Activated CD4-positive, alpha-beta T cell treated with anti-CD3 and anti-CD28 coated beads for 4 hours (primary cell): ENCODE data around the gene RESP18.

Experiments used
- DNase-seq, 2 donors: peaks; one replicate each; pipeline ENCODE4 v3.0.0-alpha.2; 2020

RESP18 gene

DNA sequence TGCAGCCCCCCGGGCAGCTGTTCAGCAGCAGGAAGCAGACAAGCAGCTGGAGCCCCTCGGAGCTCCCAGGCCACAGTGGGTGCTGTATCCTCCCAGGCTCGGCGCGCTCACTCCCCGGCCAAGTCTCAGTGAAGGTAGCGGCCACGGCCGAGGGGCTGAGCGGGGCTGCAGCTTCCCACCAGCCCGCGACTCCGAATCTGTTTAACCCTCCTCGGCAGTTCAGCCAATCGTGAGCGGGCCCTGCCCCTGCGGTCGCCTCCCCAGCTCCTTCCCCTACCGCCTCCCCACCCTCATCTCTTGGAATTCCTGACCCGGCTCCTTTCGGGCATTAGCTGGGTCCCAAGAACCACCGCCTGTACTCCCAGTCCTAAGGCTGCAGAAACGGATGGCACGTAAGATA, at the start of gene RESP18:
Gene RESP18, minus strand, starts transcription at position 203 of the 400 bp plus-strand sequence.
- no peak for DNase-seq

DNA sequence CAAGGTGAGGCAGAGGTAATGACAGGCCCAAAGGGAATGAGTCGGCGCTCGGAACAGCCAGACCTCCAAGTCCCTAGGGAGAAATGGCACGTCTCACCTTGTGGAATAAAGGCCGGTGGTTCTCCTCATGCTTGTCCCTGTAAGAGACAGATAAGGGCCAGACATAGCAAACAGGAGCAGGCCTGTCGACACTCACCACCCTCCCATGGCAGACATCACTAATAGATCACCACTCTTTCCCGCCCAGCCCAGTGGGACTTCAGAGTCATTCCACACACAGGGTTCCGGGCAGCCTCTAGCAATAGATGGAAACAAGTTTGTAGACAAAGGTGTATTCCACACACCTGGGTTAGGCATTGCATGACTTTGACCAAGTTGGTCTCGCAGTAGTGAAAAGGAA, 48.9 kb upstream of the RESP18 start:
- no peak for DNase-seq

DNA sequence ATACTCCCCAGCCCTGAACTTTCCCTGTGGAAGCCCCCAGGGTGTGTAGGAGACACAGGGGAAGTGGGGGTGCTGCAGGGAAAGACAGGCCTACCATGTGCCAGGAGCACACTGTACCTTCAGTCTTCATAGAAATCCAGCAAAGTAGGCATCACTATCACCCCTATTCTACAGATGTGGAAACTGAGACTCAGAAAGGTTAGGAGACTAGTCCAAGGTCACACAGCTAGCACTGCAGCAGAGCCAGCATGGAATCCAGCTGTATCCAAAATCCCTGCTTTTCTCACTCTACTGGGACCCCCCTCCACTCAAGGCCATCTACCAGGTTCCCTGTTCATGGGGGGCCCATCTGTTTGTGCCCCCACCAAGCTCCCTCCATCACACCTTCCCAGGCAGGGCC, 48.4 kb upstream of the RESP18 start:
- DNase-seq, result no peak

DNA sequence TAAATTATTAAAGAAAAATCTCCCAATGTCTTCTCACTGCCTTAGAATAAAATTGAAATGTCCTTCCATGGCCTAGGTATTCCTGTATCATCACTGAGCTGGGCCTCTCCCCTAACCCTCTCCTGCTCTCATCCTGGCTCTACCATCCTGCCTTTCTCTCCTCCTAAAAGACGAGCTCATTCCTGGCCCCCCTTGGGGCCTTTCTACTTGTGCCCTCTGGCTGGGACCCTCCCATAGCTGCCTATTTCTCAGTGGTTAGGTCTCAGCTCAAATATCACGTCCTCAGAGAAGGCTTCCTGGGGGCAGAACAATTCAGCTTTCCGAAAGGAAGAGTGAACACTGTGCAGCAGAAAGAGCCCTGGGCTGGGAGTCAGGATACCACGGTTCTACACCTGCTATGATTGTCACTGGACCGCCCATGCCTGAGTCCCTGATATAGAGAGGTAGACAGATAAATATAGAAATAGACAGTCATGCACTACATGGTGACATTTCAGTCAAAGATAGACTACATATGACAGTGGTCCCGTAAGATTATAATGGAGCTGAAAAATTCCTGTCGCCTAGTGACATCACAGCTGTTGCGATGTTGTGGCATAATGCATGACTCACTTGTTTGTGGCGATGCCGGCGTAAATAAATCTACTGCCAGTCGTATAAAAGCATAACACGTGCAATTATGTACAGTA, 45.8 kb upstream of the RESP18 start:
- no peak for DNase-seq

DNA sequence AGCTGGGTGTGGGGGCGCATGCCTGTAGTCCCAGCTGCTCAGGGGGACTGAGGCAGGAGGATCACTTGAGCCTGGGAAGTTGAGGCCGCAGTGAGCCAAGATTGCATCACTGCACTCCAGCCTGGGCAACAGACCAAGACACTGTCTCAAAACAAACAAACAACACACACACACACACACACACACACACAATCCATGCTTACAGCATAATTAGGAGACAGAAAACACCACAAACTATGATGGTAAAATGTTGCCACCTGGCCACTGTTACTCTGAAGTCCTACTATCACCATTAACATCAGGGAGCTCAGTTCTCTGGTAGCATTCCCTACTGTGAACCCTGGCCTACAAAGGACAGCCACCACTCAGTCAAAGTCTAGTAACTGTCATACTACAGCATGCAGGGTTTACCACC, 36.9 kb upstream of the RESP18 start:
- no peak for DNase-seq

DNA sequence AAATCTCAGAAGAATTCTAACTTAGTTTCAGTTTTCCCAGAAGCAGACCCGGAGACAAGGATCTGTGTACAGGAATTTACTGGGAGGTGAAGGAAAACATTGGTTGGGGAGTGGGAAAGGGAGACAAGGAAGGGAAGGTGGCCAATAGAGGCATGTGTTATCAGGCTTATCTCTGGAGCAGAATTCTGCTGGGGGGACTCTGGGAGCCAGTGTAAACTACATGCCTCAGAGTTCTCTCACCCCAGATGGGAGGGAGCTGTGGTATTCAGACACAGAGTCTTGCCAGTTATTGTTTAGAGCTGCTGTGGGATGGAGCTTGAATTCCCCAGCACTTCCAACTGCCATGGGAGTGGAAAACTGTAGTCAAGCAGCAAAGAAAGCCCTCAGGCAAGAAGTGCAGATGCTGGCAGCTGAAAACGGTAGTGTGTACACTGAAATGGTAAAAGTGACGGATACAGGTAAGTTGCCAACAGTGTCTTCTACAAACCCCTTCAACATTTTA, 36.2 kb upstream of the RESP18 start:
- DNase-seq, result no peak

DNA sequence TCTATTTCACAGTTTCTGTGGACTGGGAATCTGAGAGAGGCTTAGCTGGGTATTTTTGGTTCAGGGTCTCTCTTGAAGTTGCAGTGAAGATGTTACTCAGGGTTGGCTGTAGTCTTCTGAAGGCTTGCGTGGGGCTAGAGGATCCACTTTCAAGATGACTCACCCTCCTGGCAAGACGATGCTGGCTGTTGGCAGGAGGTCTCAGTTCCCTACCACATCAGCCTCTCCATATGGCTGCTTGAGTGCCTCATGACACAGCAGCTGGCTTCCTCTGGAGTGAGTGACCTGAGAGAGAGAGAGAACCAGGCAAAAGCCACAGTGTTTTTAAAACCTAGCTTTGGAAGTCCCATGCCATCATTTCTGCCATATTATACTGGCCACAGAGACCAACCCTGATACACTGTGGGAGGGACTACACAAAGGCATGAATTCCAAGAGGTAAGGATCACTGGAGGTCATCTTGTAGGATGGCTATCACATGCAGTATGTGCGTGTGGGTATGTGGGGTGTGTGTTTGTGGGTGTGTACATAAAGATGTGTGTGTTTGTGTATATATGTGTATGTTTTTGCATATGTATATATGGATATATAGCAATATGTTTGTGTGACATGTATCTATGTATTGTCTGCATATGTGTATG, 30.1 kb upstream of the RESP18 start:
- no peak for DNase-seq

DNA sequence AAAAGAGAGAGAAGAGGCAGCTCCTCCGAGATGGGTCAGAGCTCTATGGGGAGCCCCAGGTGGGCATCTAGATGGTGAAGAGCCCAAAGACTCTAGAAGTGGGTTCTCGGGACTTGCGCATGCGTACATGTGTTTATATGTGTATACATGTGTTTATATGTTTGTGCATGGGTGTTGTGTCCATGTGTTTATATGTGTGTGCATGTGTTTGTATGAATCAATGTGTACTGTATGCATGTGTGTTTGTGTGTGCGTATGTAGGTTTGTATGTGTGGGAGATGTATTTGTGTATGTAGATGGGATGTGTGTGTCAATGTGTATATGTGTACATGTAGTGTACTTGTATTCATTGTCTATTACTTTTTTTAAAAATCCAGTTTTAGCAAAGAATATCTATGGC, 29.5 kb upstream of the RESP18 start:
- DNase-seq, result no peak

DNA sequence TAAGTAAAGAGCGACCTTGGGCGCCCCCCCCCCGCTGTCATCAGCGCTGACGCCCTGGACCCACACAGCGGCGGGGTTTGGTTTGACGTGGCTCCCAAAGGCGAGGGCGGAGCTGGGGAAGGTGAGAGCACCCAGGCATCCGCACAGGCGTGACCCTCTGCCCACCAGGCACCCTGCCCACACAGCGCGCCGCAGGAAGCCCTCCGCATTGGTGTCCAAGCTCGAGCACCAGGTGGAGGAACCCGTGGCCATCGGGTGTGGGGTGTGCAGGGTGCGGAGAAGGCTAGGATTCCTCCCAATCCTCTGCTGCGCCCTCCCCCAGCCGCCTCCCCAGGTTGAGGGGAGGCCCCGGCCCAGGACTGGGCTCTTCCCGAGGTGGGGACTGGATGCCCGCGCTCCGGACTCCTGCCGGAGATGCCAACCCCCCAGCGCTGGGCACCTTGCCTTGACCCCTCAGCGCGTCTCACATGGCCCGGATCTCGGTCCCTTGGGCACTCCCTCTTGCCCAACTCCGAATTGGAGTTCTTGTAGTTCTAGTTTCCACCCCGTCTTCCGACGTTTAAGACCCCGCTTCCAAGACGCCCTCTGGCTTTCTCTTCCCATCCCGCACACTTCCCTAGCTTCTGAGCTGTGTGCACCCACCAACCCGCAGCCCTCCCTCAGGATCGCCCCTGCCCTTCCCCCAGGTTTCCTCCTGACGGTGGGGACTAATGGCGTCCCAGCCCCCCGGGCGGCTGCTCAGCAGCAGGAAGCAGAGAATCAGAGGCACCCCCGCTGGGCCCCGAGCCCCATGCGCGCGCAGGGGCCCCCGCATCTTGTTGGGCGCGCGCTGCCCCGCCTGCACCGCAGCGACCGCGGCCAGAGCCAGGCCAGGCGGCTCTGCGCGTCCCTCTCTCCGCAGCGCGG, 25.9 kb upstream of the RESP18 start:
- DNase-seq, result no peak

DNA sequence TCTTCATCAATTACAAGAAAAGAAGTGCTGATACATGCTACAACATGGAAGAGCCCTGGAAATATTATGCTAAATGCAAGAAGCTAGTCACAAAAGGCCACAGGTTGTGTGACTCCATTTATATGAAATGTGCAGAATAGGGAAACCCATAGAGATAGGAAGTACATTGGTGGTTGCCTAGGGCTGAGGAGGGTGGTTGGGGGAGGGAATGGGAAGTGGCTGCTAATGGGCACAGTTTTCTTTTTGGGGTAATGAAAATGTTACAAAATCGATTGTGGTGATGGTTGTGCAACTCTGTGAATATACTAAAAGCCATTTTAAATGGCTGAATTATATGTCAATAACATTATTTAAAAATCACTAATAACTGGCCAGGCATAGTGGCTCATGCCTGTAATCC, 24.3 kb upstream of the RESP18 start:
- no peak for DNase-seq

DNA sequence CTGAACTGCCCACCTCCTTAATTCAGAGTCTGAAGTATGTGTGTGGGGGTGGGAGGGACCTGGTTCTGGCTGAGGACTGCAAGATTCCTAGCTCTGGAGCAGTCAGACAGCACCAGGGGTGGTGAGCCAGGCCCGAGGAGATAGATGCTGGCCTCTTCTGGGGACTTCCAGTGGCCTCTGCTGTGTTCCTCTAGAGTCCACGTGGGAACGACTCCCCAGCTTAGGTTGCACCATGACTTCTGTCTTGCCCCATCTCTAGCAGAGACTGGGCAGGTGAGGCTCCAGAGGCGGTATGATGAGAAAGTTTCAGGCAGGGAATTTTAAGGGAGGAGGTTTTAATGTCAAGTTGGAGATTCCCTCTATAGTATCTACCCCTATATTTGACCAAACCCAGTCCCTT, 22.0 kb upstream of the RESP18 start:
- no peak for DNase-seq

DNA sequence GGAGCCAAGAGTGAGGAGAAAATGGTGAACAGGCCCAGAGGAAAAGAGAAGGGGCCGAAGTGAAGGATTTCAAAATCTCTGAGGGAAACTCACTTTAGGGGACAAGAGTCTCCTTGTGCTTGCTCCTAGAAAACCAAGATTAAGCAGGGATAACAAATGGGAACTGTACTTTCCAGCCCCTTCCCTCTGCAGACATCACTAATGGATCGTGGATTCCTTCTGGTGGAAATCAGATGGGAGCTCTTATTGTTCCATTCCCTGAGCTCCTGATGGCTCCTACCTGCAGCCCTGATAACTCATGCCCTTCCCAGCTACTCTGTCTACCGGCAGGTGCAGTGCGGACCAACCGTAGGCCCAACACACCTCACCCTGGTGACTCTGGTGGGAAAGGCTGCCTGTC, 20.6 kb upstream of the RESP18 start:
- DNase-seq, result no peak

DNA sequence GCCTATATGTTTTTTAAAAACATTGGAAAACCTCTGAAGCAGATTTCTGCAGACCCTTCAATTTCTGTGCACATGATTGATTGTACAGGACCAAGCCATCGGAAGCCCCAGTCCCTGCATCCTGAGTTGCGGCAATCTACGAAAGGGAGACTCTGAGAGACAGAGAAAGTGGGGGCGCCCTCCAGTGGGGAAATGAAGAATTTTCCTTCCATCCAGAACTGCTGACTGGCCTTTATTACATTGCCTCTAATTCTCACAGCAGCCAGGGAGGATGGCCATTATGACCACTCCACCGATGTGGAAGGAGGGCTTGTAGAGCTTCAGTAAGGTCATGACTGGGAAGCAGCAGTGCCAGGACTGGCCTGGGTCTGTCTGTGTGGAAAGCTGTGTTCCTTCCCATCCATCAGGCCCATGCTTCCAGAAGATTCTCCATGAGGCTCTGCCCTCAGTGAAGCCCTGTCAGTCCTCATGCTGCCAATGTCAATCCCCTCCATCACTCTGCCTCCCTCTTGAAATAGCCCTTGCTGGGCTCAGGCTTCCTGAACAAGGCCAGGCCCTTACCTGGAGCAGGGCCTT, 20.0 kb upstream of the RESP18 start:
- DNase-seq, result peak; percentile 46 to 63

DNA sequence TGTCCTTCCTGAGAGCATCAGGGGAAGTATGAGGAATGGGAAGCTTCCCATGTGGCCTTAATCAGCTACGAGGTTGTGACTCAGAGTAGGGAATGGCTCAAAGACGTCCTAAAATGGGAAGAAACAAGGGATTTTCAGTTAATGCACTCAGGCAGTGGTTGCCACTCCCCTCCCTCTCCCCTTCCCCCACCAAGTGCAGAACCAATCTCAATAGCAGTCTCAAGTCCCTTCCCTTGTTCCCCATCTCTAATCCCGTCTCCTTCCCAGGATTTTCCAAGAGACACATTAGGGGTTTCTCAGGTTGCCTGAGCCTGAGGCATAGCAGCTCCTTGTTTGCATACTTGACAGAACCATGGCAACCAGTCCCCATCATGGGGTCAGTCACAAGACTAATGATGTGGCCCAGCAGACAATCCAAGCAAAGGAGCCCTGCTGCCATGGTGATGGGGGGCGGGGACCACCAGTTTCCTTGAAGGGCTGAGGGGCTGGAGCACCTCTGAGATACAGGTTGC, 18.2 kb upstream of the RESP18 start:
- no peak for DNase-seq

DNA sequence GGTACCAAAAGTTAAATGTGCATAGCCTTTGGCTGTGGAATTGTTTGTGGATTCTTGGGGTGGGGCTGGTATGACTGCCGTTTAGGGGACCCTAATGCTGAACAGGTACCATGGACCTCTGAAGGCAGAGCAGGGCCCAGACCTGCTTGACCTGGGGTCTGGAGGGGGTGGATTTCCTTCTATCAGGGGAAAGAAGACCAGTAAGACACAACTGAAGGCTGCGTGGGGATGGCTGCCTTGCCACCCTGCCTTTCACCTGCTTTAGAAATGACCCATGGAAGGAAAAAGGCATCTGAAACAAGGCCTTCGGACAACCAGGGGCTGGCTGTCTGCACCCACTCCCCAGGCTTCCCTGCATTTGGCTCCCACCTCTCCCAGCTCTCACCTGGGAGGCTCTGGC, 17.7 kb upstream of the RESP18 start:
- DNase-seq, result no peak

DNA sequence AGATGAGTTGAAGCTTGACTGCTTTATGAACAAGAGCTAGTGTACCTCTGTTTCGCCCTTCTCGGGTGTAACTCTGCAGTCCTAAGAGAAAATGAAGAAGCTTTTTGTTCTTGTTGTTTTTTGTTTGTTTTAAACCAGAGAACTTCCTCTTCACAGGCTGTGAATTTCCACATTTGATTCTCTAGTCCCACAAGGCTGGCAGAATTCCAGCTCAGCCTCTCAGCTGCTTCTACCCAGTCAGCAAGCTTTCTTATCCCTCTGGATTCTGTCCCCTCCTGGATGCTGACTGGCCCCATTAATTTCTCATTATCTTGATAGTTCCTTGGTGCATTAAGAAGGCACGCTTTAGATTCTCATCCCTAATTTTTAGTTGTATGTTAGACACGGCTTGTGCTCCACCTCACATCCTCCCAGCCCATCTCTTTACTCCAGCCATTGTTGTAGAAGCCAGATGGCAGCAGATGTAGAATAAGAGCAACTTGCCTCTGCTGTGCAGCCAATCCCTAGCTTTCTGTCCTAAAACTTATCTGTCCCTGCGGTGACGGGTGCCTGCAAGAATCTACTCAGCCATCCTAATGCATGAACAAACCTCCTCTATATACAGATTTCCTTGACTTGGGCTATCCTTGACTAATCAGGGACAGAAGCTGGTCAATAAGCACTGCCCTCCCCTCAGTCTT, 12.3 kb upstream of the RESP18 start:
- DNase-seq, result no peak

DNA sequence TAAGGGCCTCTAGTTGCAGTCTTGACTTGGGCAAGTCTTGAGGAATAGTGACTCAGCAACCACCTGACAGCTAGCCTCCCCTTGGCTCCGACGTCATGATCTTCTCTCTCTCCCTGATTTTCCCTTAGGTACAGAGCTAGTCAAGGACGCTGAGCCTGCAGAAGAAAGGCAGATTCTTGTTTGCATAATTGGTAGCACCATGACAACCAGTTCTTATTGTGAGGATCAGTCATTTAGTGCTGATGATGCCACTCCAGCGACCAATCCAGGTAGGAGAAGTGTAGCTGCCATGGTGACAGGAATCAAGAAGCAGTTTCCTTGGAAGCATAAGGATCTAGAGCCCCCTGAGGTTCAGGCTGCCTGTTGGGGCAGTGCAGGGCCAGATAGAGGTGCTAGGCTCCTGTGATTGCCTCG, 2.8 kb upstream of the RESP18 start:
- no peak for DNase-seq

DNA sequence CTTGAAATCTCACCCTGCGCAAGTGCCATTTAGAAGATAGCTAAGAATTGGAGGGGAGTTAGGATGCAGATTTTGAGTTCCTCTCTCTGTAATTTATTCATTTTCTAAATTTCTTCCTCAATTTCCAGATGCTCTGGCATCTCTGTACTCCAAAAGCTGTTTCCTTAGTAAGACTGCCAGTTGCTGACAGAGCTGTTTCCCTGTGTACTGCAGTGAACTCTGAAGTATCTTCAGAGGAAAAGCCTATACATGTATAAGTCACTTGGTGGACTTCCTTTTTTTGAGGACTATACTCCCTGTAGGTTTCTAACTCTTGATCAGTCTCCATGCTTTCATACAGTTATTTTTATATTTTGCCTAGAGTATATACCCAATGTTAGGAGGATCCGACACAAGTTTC, 1.5 kb upstream of the RESP18 start:
- no peak for DNase-seq

DNA sequence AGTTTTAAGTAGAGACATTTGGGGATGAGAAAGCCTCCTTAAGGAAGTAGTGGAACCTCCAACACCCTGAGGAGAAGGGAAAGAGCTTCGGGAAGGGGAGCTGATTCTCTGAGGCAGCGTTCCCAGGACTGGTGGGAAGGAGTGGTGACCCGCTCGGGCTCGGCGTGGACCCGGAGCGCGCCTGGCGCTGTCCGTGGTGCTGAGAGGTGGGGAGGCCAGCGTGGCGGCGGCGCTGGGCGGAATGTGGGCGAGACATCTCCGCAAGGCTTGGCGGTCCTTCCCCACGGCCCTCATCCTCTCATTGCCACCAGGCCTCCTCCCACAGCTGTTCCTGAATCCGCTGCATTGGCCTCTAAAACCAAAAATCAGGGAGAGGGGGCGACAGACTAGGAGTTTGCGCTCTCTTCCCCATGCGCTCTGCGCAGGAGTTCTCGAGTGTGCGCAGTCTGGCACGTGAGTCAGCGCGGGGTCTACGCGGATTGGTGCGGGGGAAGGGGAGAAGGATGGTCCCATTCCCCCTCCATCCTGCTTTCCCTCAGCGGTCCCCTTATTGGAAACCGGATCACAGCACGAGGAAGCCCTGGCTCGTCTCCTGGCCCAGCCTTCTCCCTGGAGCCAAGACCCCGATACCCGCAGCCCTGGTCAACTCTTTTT, 857 bp downstream of the RESP18 start:
- DNase-seq, result no peak

DNA sequence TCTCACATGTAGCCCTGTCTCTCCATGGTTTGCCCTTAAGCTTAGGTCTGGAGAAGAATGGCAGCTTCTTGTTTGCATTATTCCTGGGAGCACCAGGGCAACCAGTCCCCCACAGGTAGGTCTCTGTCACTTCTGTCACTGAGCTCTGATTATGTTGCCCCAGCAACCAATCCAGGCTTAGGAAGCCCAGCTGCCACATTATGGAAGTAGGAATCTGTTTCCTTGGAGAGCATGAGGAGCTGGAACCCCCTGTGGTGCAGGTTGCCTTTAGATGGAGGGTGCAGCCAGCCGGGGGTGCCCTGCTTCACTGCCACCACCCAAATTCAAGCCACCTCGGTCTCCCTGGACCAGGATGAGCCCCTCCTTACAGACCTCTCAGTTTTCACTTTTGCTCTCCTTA, 4.8 kb downstream of the RESP18 start:
- no peak for DNase-seq

DNA sequence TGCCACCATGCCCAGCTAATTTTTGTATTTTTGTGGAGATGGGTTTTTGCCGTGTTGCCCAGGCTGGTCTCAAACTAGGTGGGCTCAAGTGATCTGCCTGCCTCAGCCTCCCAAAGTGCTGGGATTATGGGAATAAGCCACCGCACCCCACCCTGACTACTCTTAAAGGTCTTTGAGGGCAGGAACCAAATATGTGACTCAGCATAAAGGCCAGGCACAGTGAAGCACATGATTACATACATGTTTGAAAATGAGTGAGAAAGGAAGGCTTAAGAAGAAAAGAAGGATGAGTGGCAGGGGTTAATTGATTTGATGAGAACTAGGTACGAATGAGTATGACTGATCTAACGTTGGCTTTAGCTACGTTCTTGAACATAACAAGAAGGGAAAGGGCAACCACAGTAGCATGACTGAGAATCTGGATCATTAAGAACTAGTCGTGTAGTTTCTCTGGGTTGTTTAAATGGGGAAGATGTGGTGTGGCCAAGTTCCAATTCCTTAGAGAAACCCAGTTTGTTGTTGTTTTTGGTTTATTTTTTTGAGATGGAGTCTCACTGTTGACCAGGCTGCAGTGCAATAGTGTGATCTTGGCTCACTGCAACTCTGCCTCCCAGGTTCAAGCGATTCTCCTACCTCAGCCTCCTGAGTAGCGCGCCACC, 6.8 kb downstream of the RESP18 start:
- DNase-seq, result no peak
